Fibroblast of lung (primary cell): ENCODE measurements around the gene EXOC2. TPM values are rescaled to one million over a fixed set of nuclear protein-coding genes. Genes with fewer than 3 reads are reported as not detected.
"Not testable (repeated sequence)": the region's sequence is repeated elsewhere in the genome, so short reads cannot be mapped to it uniquely, and the experiment has no call there.

Experiments
- DNase-seq, 2 donors: peaks; one replicate each; pipeline versions ENCODE4 v3.0.0 to v3.0.0-alpha.2; 2010; ENCODE audit warnings: low read depth in 2 of 2
- H2AFZ ChIP-seq: 2 replicates; pipeline ENCODE4 v1.5.1; 2012; ENCODE audit warnings: low read length, control low read depth, inconsistent platforms
- H3K27ac ChIP-seq: 2 replicates; pipeline ENCODE4 v1.5.1; 2011; ENCODE audit warnings: low read length, control low read depth; ENCODE audit not compliant: insufficient read depth
- H3K27me3 ChIP-seq: 2 replicates; pipeline ENCODE4 v1.5.1; 2011; ENCODE audit warnings: mild to moderate bottlenecking, low read length; ENCODE audit not compliant: control insufficient read depth, insufficient read depth
- H3K36me3 ChIP-seq: 2 replicates; pipeline ENCODE4 v1.5.1; 2011; ENCODE audit warnings: low read length; ENCODE audit not compliant: control insufficient read depth, insufficient read depth
- H3K4me1 ChIP-seq: 2 replicates; pipeline ENCODE4 v1.5.1; 2011; ENCODE audit warnings: low read length; ENCODE audit not compliant: control insufficient read depth, insufficient read depth; ENCODE audit errors: extremely low read depth
- H3K4me2 ChIP-seq: 2 replicates; pipeline ENCODE4 v1.5.1; 2011; ENCODE audit warnings: low read length, control low read depth; ENCODE audit not compliant: insufficient read depth; ENCODE audit errors: extremely low read depth
- H3K4me3 ChIP-seq, 4 experiments: fragments of 200-600 bp in 1 of 4; sonication (generic) in 1 of 4; replicated peaks in 1 of 4; 2 replicates each; pipeline ENCODE4 v1.5.1; 2011 to 2016; ENCODE audit warnings: low read length in 4 of 4, low read depth in 3 of 4, mild to moderate bottlenecking in 3 of 4, control low read depth in 2 of 4, inconsistent platforms in 1 of 4, mixed read lengths in 1 of 4; ENCODE audit not compliant: insufficient read depth in 1 of 4; ENCODE audit errors: control extremely low read depth in 1 of 4
- H3K79me2 ChIP-seq: 2 replicates; pipeline ENCODE4 v1.5.1; 2012; ENCODE audit warnings: mild to moderate bottlenecking, low read length, inconsistent platforms; ENCODE audit not compliant: control insufficient read depth, insufficient read depth
- H3K9ac ChIP-seq: 2 replicates; pipeline ENCODE4 v1.5.1; 2011; ENCODE audit warnings: mild to moderate bottlenecking, low read length, control low read depth; ENCODE audit not compliant: insufficient read depth
- H3K9me3 ChIP-seq: 2 replicates; pipeline ENCODE4 v1.5.1; 2012; ENCODE audit warnings: low read depth, low read length; ENCODE audit not compliant: control insufficient read depth, insufficient read depth
- H4K20me1 ChIP-seq: 2 replicates; pipeline ENCODE4 v1.5.1; 2011; ENCODE audit warnings: low read length; ENCODE audit not compliant: control insufficient read depth, insufficient read depth; ENCODE audit errors: extremely low read depth
- EZH2 ChIP-seq: IDR thresholded peaks from 2 replicates; pipeline ENCODE4 v1.5.1; 2012; ENCODE audit warnings: low read length, control low read depth, mild to moderate bottlenecking; ENCODE audit errors: missing control alignments
- polyA plus RNA-seq, 2 donors: library from polyadenylated mRNA; depleted of rRNA in 1 of 2; stranded (reverse) in 1 of 2; unstranded in 1 of 2; fragments of >200 nt; gene quantifications; 2 replicates each; pipeline ENCODE4 v1.2.1, GENCODE V29; 2011 to 2012; ENCODE audit warnings: missing spikeins in 1 of 2
- total RNA-seq: library from RNA; depleted of rRNA; stranded (reverse); fragments of >200 nt; gene quantifications from 2 replicates; pipeline ENCODE4 v1.2.1, GENCODE V29; 2014
- TF ChIP-seq, protein P1 (sequence below), 2 donors: IDR thresholded peaks in 1 of 2; conservative IDR thresholded peaks in 1 of 2; 1 replicate in 1 of 2; 2 replicates in 1 of 2; pipeline ENCODE4 v1.5.1; 2011 to 2012; ENCODE audit warnings: low read length in 2 of 2, control low read depth in 1 of 2, inconsistent platforms in 1 of 2, low read depth in 1 of 2, mild to moderate bottlenecking in 1 of 2

The EXOC2 gene
- total and polyA plus RNA-seq, 2 donors (not counting 1 experiment from before 2014, with no cell fraction given), result 19.7 to 42.3 TPM

DNA sequence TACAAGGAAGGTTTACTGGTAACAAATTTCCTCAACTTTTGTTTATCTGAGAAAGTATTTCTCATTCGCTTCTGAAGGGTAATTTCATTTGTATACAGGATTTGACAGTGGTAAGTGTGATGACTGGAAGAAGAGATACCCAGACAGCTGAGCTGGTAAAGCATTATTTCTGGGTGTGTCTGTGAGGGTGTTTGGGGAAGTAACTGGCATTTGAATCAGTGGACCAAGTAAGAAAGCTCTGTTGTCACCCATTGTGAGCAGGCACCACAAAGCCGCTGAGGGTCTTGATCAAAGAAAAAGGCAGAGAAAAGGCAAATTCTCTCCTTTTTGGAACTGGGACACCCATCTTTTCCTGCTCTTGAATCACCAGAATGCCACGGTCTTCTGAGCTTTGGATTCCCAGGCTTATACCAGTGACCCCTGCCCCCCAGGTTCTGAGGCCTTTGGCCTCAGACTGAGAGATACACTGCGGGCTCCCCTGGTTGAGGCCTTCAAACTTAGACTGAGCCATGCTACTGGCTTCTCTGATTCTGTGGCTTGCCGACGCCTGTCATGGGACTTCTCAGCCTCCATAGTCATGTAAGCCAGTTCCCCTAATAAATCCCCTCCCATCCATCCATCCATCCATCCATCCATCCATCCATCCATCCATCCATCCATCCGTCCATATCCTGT, 25.5 kb downstream of the EXOC2 start:
- H3K4me1 ChIP-seq, result no peaks in the 10 kb centered on the region
- no peak for DNase-seq
- no peak for TF ChIP-seq EZH2
- TF ChIP-seq, protein P1, sequence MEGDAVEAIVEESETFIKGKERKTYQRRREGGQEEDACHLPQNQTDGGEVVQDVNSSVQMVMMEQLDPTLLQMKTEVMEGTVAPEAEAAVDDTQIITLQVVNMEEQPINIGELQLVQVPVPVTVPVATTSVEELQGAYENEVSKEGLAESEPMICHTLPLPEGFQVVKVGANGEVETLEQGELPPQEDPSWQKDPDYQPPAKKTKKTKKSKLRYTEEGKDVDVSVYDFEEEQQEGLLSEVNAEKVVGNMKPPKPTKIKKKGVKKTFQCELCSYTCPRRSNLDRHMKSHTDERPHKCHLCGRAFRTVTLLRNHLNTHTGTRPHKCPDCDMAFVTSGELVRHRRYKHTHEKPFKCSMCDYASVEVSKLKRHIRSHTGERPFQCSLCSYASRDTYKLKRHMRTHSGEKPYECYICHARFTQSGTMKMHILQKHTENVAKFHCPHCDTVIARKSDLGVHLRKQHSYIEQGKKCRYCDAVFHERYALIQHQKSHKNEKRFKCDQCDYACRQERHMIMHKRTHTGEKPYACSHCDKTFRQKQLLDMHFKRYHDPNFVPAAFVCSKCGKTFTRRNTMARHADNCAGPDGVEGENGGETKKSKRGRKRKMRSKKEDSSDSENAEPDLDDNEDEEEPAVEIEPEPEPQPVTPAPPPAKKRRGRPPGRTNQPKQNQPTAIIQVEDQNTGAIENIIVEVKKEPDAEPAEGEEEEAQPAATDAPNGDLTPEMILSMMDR (conservative IDR thresholded peaks at IDR 0.05 in 1 of 2, IDR thresholded peaks at IDR 0.05 in 1 of 2; ENCODE audit: low read depth in 1 of 2, low read length in 2 of 2), result no peak
- no peak overlapping the region for H2AFZ ChIP-seq
- no peaks in the 10 kb centered on the region for H3K9me3 ChIP-seq
- no peak overlapping the region for H3K27ac ChIP-seq
- H3K4me3 ChIP-seq, result no peak overlapping the region
- H3K9ac ChIP-seq, result no peak overlapping the region
- H4K20me1 ChIP-seq, result no peaks in the 10 kb centered on the region
- H3K4me2 ChIP-seq, result no peak overlapping the region
- no peaks in the 10 kb centered on the region for H3K36me3 ChIP-seq
- H3K27me3 ChIP-seq, result no peaks in the 10 kb centered on the region
- H3K79me2 ChIP-seq, result no peaks in the 10 kb centered on the region

DNA sequence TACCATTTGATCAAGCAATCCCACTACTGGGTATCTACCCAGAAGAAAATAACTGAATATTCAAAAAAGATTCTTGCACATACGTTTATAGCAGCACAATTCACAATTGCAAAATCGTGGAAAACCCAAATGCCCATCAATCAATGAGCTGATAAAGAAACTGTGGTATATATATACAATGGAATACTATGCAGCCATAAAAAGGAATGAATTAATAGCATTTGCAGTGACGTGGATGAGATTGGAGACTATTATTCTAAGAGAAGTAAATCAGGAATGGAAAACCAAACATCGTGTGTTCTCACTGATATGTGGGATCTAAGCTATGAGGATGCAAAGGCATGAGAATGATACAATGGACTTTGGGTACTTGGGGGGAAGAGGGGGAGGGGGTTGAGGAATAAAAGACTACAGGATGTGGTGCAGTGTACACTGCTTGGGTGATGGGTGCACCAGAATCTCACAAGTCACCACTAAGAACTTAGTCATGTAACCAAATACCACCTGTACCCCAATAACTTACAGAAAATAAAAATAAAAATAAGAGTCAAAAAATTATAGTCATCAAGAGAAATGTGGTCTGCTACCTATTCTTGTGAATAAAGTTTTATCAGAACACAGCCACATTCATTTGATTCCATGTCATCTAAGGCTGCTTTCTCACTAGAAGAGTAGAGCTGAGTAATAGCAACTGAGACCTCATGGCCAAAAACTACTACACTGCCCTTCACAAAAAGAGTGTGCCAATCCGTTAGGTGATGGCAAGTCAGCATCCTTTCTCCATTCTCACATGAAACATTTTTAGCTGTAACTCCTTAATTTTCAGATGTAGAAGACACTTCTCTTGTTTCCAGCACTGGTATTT, 27.3 kb downstream of the EXOC2 start:
- Histone ChIP-seq H2AFZ (no peak overlapping the region), H3K36me3 (no peaks in the 10 kb centered on the region), H3K4me1 (no peaks in the 10 kb centered on the region), H3K27ac (no peak overlapping the region), H3K4me2 (no peak overlapping the region), H3K79me2 (no peaks in the 10 kb centered on the region), H3K9me3 (no peaks in the 10 kb centered on the region), H3K4me3 (no peak overlapping the region), H3K27me3 (no peaks in the 10 kb centered on the region), H3K9ac (no peak overlapping the region), H4K20me1 (no peaks in the 10 kb centered on the region)
- TF ChIP-seq, protein P1 (conservative IDR thresholded peaks at IDR 0.05 in 1 of 2, IDR thresholded peaks at IDR 0.05 in 1 of 2; ENCODE audit: low read depth in 1 of 2, low read length in 2 of 2), result no peak
- TF ChIP-seq EZH2, result no peak
- DNase-seq, result no peak

DNA sequence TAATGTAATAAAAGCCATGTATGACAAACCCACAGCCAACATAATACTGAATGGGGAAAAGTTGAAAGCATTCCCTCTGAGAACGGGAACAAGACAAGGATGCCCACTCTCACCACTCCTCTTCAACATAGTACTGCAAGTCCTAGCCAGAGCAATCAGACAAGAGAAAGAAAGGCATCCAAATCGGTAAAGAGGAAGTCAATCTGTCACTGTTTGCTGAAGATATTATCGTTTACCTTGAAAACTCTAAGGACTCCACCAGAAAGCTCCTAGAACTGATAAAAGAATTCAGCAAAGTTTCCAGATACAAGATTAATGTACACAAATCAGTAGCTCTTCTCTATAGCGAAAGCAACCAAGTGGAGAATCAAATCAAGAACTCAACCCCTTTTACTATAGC, 29.2 kb downstream of the EXOC2 start:
- not testable (repeated sequence) for H3K4me3 ChIP-seq, H4K20me1 ChIP-seq, H3K27me3 ChIP-seq, H2AFZ ChIP-seq, H3K9ac ChIP-seq, H3K36me3 ChIP-seq, H3K27ac ChIP-seq, H3K4me2 ChIP-seq, H3K79me2 ChIP-seq, H3K9me3 ChIP-seq, DNase-seq, H3K4me1 ChIP-seq
